Measurements from ENCODE around the gene PRDX2. TPM values are rescaled to one million over a fixed set of nuclear protein-coding genes. Genes with fewer than 3 reads are reported as not detected.
A peak's percentile ranks its signal among the peaks of the same experiment; 100 is the strongest.

PRDX2 gene
- total RNA-seq, 1 donor from 2014 or later: 117 TPM

DNA sequence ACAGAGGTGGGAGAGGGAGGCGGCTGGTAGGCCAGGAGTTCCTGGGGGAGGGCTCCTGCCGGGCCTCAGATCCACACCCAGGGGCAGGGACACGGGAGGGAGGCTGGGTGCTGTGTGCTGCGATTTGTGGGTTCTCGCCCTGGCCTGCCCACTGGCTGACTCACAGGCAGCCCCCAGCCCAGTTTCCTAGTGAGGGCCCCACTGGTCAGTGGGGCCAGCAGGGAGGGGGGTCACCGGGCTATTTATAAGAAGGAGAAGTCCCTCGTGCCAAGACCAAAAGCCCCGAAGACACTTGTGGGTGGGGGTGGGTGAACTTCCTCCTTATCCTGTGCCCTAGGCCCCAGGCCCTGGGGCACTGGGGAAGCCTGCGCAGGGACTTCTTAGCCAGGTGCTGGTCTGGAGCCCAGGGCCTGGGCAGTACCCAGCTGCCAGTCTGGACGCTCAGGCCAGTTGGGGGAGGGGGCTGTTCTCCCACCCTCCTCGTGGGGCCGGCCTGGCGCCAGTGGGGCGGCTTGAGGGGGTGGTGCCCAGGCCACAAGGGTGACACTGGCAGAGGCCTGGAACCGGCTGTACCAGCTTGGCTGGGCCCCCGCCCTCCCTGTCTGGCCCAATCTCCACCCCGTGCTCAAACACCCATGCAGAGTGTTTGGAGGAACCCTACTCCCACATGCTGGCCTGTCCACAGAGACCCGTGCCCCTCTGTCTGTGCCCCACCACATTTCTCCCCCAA, 15.3 kb downstream of the PRDX2 start:
- DNase-seq (ENCODE audit: low spot score): no peak
- intact Hi-C loops (cut with DNase I): no loop called here
- peak; percentile 0 for ATAC-seq

DNA sequence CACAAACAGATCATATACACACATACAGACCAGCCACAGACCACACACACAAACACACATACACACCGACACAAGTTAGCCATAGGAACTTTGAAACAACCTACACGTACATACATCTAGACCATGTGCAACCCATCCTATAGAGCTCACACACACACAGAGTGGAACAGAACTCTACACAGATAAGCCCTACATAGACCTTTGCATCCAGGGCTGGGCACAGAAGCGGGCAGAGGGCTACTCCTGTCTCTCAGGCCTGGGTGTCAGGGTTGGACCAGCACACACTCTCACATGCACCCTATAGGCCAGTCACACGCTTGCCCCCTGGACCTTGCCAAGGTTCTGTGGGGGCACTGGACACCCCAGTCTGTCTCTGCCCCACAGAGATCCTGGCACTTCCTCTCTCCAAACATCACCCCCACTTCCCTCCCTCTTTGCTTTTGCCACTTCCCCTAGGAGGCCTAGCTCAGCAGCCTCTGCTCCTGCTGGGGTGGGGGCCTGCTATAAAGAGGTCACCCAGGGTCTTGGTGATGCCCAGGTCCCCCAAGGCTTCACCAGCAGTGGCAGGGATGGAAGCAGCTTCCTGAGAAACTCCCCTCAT, 16.1 kb downstream of the PRDX2 start:
- intact Hi-C loops (cut with DNase I): no loop called here
- ATAC-seq (no peak), DNase-seq (ENCODE audit: low spot score) (no peak)

DNA sequence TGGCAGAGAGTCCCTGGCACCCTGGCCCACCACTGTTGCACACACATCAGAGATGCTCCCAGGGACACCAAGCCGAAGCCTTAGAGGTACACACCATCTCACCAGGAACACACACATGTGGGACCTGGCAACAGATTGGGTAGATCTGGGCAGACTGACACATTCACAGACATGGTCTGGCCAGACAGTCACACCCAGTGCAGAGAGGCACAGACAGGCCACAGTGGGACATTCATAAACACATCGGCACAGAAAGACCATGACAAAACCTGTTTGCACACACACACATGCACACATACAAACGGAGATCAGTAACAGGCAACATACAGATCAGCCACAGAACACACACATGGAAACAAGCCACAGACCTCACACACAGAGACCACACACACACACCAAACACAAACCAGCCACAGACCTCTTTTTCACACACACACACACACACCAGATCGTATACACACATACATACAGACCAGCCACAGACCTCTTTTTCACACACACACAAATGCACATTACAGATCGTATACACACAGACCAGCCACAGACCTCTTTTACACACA, 16.6 kb downstream of the PRDX2 start:
- no peak for ATAC-seq

DNA sequence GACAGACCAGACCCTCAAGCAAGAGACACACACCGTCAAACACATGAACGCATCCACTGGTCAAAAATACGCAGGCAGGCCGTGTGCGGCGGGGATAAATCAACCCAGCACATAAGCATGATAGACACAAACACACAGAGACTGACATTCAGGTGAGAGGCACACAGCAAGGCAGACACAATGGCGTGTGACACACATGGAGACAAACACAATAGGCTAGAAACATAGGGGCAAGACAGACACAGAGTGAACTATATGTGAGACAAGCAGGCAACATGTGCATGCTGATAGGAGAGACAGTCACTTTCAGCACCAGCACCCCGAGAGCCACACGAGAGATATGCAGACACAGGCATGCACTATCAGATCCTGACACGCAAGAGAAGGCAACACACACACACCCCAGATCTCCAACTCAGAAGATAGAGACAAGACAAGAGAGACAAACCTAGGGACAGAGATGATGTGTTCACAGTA, 17.2 kb downstream of the PRDX2 start:
- DNase-seq (ENCODE audit: low spot score) (no peak), ATAC-seq (no peak)
- intact Hi-C loops (cut with DNase I): no loop called here

More for the DNA sequence above, 16.6 kb downstream of the PRDX2 start:
- intact Hi-C loops (cut with DNase I): no loop called here
- DNase-seq (ENCODE audit: low spot score): no peak

DNA sequence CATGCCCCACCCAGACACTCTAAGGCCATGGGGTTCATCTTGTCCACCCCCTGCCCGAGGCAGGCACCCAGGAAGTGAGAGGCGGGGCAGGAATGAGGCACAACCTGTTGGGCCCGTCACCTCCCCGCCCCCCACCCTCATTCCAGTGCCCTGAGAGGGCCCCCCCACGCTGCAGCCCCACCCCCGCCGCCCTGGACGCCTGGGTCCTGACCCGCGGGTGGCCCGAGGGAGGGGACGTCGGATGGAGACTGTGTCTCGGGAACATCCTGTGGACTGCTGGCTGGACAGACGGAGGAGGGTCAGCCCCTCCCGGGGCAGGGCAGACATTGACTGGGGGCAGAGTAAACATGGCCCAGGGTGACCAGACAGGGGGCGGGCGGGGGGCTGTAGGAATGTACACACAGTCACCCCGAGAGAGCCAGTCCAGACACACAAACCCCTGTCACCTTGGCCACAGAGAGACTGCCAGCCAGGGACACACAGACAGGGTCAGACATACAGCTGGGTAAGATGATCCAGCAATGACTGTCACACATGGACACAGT, 17.7 kb downstream of the PRDX2 start:
- intact Hi-C loops (cut with DNase I): no loop called here
- DNase-seq (ENCODE audit: low spot score) (no peak), ATAC-seq (no peak)

DNA sequence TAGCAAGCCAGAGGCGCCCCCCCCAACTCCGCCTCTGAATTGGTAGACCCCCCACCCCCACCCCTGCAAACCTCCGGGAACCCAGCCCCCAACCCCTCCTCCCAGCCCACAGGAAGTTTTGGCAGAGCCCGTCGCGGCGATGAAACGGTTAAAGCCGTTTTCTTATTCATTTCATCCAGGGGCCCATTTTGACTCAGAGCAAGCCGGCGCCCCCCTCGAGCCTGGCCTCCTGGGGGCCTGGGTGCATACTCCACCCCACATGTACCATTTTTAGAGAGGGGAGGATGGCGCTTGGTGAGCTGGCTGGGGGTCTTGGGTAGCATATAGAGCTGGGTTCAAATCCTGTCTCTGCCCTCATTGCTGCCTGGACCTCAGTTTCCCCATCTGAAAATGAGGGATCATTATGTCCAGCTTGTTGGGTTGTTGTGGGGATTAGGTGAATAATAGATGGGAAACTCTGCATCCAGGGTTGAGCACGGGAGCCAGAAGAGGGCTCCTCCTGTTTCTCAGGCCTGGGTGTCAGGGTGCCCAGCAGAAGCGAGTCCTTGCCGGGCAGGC, 18.2 kb downstream of the PRDX2 start:
- DNase-seq (ENCODE audit: low spot score): no peak
- intact Hi-C loops (cut with DNase I): no loop called here
- ATAC-seq: no peak

DNA sequence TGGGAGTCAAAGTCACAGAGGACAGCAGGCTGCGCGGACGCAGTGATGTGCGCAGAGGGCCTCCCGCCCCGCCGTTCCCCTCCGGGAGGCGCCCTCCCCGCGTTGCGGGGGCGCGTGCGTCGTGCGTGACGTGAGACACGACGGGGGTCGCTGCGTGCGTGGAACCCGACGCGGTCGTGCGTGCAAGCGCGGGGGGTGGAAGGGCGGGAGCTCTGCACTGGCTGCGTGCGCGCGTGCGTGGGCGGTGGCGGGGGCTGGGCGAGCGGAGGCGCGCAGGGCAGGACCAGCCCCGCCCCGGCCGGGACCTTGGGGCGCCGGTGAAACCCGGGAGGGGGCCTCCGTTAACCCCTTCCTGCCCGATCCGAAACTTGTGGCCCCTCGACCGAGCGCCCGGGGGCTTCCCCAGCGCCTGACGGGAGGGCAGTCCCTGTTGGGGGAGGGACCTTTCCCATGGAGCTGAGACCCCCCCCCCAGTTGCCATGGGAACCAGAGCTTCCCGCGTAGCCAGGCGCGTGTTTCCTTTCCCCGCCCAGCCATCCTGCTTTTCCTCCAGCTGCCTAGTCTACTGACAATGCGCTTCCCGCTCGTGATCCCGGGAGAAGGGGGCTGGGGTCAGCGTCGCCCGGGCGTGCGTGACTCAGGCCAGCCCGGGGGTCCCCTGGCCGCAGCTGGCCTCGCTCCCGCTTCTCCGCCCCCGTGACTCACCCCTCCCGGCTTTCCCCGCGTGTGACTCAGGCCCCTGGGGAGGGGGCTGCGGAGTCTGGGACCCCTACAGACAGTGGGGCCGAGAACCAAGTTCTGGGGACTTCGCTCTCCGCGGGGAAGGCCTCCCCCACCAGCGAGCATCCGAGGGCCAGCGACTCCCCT, 18.9 kb downstream of the PRDX2 start:
- intact Hi-C loops (cut with DNase I): no loop called here
- ATAC-seq (peak; percentile 63), DNase-seq (ENCODE audit: low spot score) (peak; percentile 95)

DNA sequence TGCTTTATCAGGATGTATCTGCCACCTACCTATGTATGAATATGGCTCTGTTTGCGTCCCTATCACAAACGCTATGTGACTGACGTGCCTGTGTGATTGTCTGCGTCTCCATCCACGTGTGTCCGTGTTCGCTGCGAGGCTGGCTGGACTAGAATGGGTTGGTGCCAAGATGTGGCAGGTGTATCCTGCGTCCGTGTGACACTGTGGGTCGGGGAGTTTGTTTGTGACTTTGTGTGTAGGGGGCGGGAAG, 19.5 kb downstream of the PRDX2 start:
- ATAC-seq (no peak), DNase-seq (ENCODE audit: low spot score) (no peak)
- intact Hi-C loops (cut with DNase I): no loop called here

DNA sequence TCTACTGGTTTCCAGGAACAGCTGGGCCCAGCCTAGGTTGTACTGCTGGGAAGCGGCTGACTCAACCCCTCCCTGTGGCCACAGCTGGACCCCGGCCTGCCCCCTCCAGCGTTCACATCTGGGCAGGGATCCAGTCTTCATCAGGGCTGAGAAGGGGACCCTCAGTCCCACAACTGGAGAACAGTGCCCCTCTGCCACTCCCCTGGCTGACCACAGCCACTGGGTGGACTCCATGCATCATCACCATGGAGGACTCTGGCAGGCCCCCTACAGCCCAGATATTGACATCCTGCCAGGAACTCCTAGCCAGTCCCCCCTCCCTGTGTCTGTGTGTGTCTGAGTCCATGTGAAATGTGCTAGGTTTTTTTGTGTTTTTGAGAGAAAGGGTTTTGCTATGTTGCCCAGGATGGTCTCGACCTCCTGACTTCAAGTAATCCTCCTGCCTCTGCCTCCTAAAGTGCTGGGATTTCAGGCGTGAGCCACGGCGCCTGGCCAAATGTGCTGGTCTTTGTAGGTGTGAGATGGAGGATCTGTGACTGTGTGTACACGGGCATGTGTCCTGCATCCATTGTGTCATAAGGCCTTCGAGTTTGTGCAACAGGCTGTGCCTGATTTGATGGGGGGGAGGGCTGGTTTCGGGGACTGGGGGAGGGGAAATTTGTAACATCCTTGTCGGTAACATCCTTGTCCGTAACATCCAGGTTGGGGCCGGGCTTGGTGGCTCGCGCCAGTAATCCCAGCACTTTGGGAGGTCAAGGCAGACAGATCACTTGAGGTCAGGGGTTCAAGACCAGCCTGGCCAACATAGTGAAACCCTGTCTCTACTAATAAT, 22.2 kb downstream of the PRDX2 start:
- peak; percentile 77 for DNase-seq (ENCODE audit: low spot score)
- intact Hi-C loops (cut with DNase I): no loop called here
- ATAC-seq: peak; percentile 6

DNA sequence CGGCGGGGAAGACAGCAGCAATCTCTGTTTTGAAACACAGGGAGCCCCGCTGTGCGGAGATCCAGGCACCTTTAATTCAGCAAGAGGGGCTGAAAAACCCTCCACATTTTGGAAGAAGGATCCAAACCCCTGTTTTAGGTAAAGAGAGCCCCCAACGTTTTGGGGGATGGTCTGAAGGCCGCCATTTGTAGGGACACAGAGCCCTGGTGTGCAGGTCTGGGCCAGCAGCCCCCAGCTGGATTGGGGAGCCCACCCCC, 22.8 kb downstream of the PRDX2 start:
- DNase-seq (ENCODE audit: low spot score) (no peak), ATAC-seq (no peak)
- intact Hi-C loops (cut with DNase I): no loop called here

DNA sequence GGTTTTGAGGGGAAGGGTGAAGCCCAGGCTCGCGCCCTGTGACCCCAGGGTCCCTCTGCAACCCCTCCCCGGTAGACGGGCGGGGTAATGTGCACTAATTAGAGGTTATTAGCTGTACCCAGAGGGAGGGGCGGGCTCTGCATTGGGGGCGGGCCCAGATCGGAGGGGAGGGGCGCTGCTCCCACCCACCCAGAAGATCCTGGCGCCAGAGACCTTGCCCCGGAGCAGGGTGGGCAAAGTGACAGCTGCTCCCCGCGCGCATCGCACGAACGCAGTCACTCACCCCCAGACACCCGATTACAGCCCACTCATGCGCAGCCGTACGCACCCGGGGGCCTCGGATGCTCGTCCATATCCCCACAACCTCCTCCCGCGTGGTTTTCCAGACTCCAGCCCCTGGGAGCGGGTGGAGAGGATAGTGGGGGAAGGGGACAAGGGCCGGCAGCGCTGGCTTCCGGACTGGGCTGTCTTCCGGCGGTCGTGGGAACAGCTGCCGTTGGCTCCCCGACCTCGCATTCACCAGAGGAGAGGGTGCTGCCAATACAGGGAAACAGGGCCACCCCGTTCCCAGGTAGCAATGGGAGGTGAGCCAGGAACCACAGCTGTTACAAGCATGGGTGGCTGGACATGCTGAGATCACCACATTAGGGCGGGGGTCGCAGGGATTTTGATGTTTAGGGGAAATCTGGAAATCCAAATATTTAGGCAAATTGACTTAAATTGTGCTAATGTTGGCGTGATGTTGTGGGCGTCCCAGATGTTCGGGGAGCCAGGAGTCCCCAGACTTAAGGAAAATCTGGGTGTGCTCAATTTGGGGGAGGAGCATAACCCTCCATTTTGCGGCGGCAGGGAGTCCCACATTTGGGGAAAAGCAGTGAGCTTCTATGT, 23.3 kb downstream of the PRDX2 start:
- ATAC-seq: peak; percentile 56
- DNase-seq (ENCODE audit: low spot score): peak; percentile 85
- intact Hi-C loops (cut with DNase I): no loop called here

DNA sequence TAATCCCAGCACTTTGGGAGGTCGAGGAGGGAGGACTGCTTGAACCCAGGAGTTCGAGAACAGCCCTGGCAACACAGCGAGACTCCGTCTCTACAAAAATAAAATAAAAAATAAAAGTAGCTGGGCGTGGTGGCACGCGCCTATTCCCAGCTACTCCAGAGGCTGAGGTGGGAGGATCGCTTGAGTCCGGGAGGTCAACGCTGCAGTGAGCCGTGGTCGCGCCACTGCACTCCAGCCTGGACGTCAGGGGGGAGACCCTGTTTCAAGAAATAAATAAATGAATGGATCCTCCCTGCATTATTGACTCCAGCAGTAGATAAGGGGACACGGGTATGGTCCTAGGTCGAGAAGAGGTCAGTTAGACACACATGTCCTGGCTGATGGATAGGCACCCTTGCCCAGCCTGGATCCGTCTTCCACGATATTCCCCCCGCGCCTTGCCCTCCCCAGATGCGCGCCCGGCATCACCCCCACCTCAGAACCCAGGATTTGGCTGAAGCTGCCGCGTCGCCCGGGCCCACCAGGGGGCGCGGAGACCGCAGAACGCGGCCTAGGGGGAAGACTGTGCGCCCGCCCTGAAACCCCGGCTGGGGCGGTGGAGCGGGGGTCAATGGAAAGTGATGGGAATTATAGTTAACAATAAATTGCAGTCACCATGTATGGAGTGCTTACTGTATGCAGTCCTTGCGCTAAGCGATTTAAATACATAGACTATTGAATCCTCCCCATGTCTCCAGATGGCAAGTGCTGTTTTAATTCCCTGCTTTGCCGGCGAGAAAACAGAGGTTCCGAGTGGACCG, 24.2 kb downstream of the PRDX2 start:
- DNase-seq (ENCODE audit: low spot score) (peak; percentile 91), ATAC-seq (peak; percentile 68)
- intact Hi-C loops (cut with DNase I): loop anchor here (2.0 kb wide), 1 partner anchor 17 kb away; no protein-coding TSS in a partner anchor

DNA sequence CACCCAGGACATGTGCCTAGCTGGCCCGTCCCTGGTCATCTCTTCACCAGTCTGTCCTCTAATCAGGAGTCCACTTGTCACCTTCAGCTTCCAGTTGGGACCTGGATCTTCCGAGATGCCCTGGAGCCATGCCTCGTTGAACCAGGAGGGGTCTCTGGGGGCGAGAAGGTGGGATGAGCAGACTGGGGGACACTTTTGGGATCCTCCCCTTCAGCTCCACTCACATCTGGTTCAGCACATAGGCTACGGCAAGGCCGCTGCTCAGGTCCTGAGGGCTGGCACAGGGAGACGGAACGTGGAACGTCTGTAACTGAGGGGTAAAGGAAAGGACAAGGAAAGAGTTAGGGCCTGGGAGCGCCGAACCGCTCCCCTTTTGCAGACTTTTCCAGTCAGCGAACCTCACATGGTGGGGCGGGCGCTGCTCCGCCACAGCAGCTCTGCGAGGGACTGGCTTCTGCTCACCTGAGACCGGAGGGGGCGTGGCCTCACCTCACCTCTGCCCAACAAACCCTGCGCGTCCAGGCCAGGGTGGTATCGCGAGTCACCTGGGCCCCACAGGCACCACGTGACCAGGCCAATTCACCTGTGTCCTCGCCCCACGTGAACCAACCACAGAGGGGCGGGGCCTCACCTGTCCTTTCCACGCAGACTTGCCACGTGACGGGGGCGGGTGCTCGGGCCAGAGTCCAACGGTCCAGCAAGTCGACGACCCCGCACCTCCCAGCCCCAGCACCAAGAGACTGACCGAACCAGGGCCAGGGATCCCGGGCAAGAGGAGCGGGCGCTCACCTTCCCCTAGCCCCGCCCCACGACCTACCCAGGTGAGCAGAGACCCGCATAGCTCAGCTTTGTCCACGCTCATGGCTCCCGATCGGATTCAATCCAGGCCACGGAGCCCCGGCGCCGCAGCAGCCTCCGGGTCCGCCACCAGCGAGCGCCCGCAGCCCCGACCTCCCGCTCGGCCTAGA, 26.7 kb downstream of the PRDX2 start, which contains the start of gene HOOK2:
Gene HOOK2 (minus strand): TSS at position 965 of the 968 bp plus-strand sequence. CDS start 103 bp downstream, at position 862.
- ATAC-seq: no peak
- intact Hi-C loops (cut with DNase I): no loop called here
- no peak for DNase-seq (ENCODE audit: low spot score)

DNA sequence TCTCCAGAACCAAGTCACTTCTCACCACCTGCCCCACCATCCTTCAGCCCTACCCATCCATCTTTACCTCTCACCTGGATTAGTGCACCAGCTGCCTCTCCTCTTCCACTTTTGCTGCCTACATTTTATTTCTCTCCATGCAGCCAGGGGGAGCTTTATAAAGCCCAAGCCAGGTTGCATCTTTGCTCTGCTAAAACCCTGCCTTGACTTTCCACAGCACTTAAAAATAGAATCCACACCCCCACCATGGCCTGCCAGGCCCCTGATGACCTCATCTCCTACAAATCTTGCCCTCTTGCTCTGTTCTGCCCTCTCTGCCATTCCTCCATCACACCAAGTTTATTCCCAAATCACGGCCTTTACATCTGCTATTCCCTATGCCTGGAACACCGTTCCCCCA, 28.0 kb downstream of the PRDX2 start:
- DNase-seq (ENCODE audit: low spot score) (no peak), ATAC-seq (no peak)
- intact Hi-C loops (cut with DNase I): no loop called here

DNA sequence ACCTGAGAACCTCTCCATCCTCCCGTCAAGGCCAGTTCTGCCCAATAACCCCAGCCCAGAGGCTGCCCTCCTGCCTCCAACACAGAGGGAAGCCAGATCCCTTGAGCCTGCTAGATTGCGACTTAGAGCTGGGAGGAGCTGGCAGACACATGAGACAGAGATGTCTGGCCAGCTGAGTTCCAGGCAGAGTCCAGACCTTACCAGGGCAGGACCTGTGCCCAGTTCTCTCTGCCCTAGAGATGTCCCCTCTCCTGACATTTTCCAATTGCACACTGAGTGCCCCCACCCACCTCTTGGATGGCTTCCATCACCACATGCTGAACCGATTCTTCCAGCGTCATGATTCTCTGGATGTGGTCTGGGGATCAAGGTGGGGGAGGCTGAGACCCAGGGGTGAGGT, 29.3 kb downstream of the PRDX2 start:
- DNase-seq (ENCODE audit: low spot score): no peak
- intact Hi-C loops (cut with DNase I): no loop called here
- ATAC-seq: no peak

DNA sequence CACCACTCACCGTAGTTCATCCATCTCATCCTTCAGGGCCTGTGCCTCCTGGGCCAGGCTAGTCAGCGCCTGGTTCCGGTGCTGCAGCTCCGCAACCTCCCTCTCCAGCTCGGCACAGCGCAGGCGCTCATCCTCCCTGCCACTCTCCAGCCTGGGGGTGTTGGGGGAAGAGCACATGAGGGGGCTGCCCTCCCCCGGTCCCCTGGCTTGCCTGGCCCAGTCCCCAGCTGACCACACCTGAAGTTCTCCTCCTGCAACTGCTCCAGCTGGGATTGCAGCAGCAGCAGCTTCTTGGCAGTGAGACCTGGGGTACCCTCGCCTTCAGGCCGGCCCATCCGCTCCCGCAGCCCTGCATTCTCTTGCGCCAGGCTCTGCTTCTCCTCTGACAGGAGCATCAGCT, 30.7 kb downstream of the PRDX2 start:
- intact Hi-C loops (cut with DNase I): no loop called here
- no peak for ATAC-seq
- no peak for DNase-seq (ENCODE audit: low spot score)
